Right lobe of liver (tissue), 4 donors: ENCODE results near the gene MAST2.

Source experiments
- POLR2A ChIP-seq: fragments of 450-650 bp; IDR thresholded peaks from one replicate; pipeline ENCODE4 v1.6.1; 2017; ENCODE audit warnings: antibody characterized with exemption, mild to moderate bottlenecking
- TF ChIP-seq, protein P1 (sequence below), 4 donors: fragments of 200-600 bp in 3 of 4; fragments of 450-650 bp in 1 of 4; IDR thresholded peaks; one replicate each; pipeline versions ENCODE4 v1.5.1 to v1.8.0; 2016 to 2022; ENCODE audit warnings: antibody characterized with exemption in 4 of 4, mild to moderate bottlenecking in 2 of 4
- donor health status: DM: no; HTN: no; CAD: no.
- donor health status: DM: no; HTN: no; CAD: no.
- donor health status: DM: no; HTN: yes; CAD: no.

GRCh38 chr1:45987204-45987603, 183.8 kb downstream of the MAST2 start:
- TF ChIP-seq, protein P1, sequence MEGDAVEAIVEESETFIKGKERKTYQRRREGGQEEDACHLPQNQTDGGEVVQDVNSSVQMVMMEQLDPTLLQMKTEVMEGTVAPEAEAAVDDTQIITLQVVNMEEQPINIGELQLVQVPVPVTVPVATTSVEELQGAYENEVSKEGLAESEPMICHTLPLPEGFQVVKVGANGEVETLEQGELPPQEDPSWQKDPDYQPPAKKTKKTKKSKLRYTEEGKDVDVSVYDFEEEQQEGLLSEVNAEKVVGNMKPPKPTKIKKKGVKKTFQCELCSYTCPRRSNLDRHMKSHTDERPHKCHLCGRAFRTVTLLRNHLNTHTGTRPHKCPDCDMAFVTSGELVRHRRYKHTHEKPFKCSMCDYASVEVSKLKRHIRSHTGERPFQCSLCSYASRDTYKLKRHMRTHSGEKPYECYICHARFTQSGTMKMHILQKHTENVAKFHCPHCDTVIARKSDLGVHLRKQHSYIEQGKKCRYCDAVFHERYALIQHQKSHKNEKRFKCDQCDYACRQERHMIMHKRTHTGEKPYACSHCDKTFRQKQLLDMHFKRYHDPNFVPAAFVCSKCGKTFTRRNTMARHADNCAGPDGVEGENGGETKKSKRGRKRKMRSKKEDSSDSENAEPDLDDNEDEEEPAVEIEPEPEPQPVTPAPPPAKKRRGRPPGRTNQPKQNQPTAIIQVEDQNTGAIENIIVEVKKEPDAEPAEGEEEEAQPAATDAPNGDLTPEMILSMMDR (IDR thresholded peaks at IDR 0.05), result no peak
- TF ChIP-seq POLR2A, result no peak
